Measurements from ENCODE around the gene OTUB1. TPM values are rescaled to one million over a fixed set of nuclear protein-coding genes. Genes with fewer than 3 reads are reported as not detected.
A peak's percentile ranks its signal among the peaks of the same experiment; 100 is the strongest.

OTUB1 gene
- total and polyA plus RNA-seq, 9 of the 15 experiments (the other 6 are each of a cell fraction or from before 2014, with no cell fraction given) = 29.5 to 134 (median 66.1) TPM

DNA sequence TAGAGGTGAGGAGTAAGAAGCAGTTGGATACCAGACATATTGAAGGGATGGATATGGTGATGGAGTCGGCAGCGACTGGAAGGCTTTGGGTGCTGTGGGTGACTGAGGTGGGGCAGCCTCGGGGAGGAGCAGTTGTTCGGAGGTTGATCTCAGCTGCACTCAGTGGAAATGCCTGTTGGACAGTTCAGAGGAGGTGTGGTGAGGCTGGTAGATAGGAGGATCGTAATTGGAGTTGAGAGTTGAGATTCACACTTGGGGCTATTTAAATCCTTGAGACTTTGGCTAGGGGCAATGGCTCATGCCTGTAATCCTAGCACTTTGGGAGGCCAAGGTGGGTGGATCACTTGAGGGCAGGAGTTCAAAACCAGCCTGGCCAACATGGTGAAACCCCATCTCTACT lies 6.9 kb downstream of the OTUB1 start:
- Histone ChIP-seq H3K4me1 (replicated peaks in 1 of 2; ENCODE audit: control insufficient read depth in 2 of 2, insufficient read depth in 2 of 2, low read length in 2 of 2) (peaks cover 0 to 16% of the 10 kb centered on the region in 2 experiments; a peak in 3 of 5 replicates), H4K20me1 (replicated peaks; ENCODE audit: control insufficient read depth, insufficient read depth, low read length) (peaks cover under 1% of the 10 kb centered on the region; the same call in 1 of the 2 replicates), H3K36me3 (ENCODE audit: control insufficient read depth, insufficient read depth, low read length) (peaks cover 79% of the 10 kb centered on the region; the same call in 2 of the 3 replicates), H3K9ac (ENCODE audit: insufficient read depth in 1 of 2, low read depth in 2 of 2, low read length in 2 of 2) (no peak overlapping the region), H3K79me2 (ENCODE audit: control insufficient read depth, insufficient read depth, low read length) (peaks cover 9% of the 10 kb centered on the region), H3K27me3 (ENCODE audit: control insufficient read depth in 2 of 2, insufficient read depth in 2 of 2, low read length in 2 of 2) (no peaks in the 10 kb centered on the region), H3K4me3 (no peak overlapping the region), H3K9me3 (replicated peaks; ENCODE audit: control insufficient read depth, insufficient read depth, low read depth, low read length) (no peaks in the 10 kb centered on the region), H3K9me1 (ENCODE audit: control insufficient read depth, insufficient read depth, low read length) (no peaks in the 10 kb centered on the region), H2AFZ (ENCODE audit: low read depth, low read length) (no peak overlapping the region), H3K4me2 (ENCODE audit: insufficient read depth, low read length) (no peak overlapping the region), H3K27ac (ENCODE audit: extremely low read depth, low read depth, low read length) (no peak overlapping the region)
- ChIA-PET CTCF (ENCODE audit: low intra/inter-chr PET ratio) (no interaction called here), POLR2A (interaction anchor here (0.7 kb wide), 1 partner anchor 213 kb away, joined by 4 read pairs; no protein-coding TSS in a partner anchor)
- 81% methylated on average over 5 of the region's 5 CpGs for WGBS (ENCODE audit: insufficient coverage, low coverage, missing lambda C conversion rate)
- no peak for ATAC-seq
- FAIRE-seq = no peak
- TF ChIP-seq SMARCC2 (IDR thresholded peaks at IDR 0.05; ENCODE audit: low read depth) (no peak), CBFA2T3 (IDR thresholded peaks at IDR 0.05) (no peak), PCBP1 (IDR thresholded peaks at IDR 0.05; ENCODE audit: low read depth, low read length, poor library complexity, severe bottlenecking) (no peak), SUPT5H (IDR thresholded peaks at IDR 0.05) (no peak), POLR2A (conservative IDR thresholded peaks at IDR 0.05) (0 out of 2 replicates have a peak, but pooled peaks have one; percentile 44), ZNF609 (CRISPR knock-in tag; IDR thresholded peaks at IDR 0.05; ENCODE audit: borderline replicate concordance) (no peak)
- TF ChIP-seq, protein P1, sequence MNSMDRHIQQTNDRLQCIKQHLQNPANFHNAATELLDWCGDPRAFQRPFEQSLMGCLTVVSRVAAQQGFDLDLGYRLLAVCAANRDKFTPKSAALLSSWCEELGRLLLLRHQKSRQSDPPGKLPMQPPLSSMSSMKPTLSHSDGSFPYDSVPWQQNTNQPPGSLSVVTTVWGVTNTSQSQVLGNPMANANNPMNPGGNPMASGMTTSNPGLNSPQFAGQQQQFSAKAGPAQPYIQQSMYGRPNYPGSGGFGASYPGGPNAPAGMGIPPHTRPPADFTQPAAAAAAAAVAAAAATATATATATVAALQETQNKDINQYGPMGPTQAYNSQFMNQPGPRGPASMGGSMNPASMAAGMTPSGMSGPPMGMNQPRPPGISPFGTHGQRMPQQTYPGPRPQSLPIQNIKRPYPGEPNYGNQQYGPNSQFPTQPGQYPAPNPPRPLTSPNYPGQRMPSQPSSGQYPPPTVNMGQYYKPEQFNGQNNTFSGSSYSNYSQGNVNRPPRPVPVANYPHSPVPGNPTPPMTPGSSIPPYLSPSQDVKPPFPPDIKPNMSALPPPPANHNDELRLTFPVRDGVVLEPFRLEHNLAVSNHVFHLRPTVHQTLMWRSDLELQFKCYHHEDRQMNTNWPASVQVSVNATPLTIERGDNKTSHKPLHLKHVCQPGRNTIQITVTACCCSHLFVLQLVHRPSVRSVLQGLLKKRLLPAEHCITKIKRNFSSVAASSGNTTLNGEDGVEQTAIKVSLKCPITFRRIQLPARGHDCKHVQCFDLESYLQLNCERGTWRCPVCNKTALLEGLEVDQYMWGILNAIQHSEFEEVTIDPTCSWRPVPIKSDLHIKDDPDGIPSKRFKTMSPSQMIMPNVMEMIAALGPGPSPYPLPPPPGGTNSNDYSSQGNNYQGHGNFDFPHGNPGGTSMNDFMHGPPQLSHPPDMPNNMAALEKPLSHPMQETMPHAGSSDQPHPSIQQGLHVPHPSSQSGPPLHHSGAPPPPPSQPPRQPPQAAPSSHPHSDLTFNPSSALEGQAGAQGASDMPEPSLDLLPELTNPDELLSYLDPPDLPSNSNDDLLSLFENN (IDR thresholded peaks at IDR 0.05; ENCODE audit: low read depth in 2 of 2, low read length in 2 of 2) = no peak
- BruUV-seq (replicated peaks) = no TSS peak
- DNase-seq (ENCODE audit: extremely low read depth in 1 of 4, low spot score in 3 of 4) = no peak
- in situ Hi-C loops (cut with MboI) (no loop called here), intact Hi-C loops (cut with micrococcal nuclease) (no loop called here)

Measured in K562 (cell line).